GM18526 (cell line): ENCODE measurements around the gene ZBTB7A.

ENCODE experiments used
- POLR2A ChIP-seq: IDR thresholded peaks from 3 replicates; pipeline ENCODE4 v1.6.1; 2011; ENCODE audit not compliant: insufficient read length; ENCODE audit errors: extremely low read depth

Gene ZBTB7A

GRCh38 chr19:4028334-4029246 is 38.1 kb downstream of the ZBTB7A start:
- no peak for TF ChIP-seq POLR2A

GRCh38 chr19:4027146-4027545 is 39.6 kb downstream of the ZBTB7A start:
- TF ChIP-seq POLR2A = no peak

- TF ChIP-seq POLR2A = no peak
Observed at GRCh38 chr19:4025317-4025716, 41.4 kb downstream of the ZBTB7A start.

GRCh38 chr19:4023600-4024398 is 42.9 kb downstream of the ZBTB7A start:
- no peak for TF ChIP-seq POLR2A

GRCh38 chr19:4019578-4019977 is 47.1 kb downstream of the ZBTB7A start:
- TF ChIP-seq POLR2A = no peak

GRCh38 chr19:4018775-4019504 is 47.8 kb downstream of the ZBTB7A start:
- TF ChIP-seq POLR2A = no peak

GRCh38 chr19:4018140-4018613 is 48.5 kb downstream of the ZBTB7A start:
- no peak for TF ChIP-seq POLR2A

GRCh38 chr19:4016903-4017638 is 49.6 kb downstream of the ZBTB7A start:
- no peak for TF ChIP-seq POLR2A

GRCh38 chr19:4016486-4016885 is 50.2 kb downstream of the ZBTB7A start:
- TF ChIP-seq POLR2A = no peak

GRCh38 chr19:4015705-4016402 is 50.8 kb downstream of the ZBTB7A start:
- TF ChIP-seq POLR2A = no peak

GRCh38 chr19:4014541-4015491 is 51.9 kb downstream of the ZBTB7A start:
- no peak for TF ChIP-seq POLR2A

GRCh38 chr19:4013886-4014540 is 52.7 kb downstream of the ZBTB7A start:
- TF ChIP-seq POLR2A = no peak
